ENCODE data around the gene CELSR1. TPM values are rescaled to one million over a fixed set of nuclear protein-coding genes. Genes with fewer than 3 reads are reported as not detected.
A peak's percentile ranks its signal among the peaks of the same experiment; 100 is the strongest.

CELSR1 gene
- total and polyA plus RNA-seq, 2 of the 13 experiments (the other 11 are each of a cell fraction or from before 2014, with no cell fraction given): 0.78 to 1.8 TPM

GRCh38 chr22:46542011-46542985 lies 4.9 kb upstream of the CELSR1 start (continued):
- no peak for TF ChIP-seq ATF7 (IDR thresholded peaks at IDR 0.05)
- no peak for TF ChIP-seq ATF7 (CRISPR knock-in tag; IDR thresholded peaks at IDR 0.05)
- no peak for TF ChIP-seq ZNF431 (CRISPR knock-in tag; IDR thresholded peaks at IDR 0.05; ENCODE audit: borderline replicate concordance, low read depth)
- no peak for TF ChIP-seq ZNF20 (CRISPR knock-in tag; IDR thresholded peaks at IDR 0.05)
- TF ChIP-seq SP5 (CRISPR knock-in tag; IDR thresholded peaks at IDR 0.05; ENCODE audit: borderline replicate concordance, low read depth): no peak
- no peak for TF ChIP-seq ZNF354B (CRISPR knock-in tag; IDR thresholded peaks at IDR 0.05)
- TF ChIP-seq KDM5B (CRISPR knock-in tag; IDR thresholded peaks at IDR 0.05; ENCODE audit: borderline replicate concordance): peak; percentile 62; the same call in 1 of the 2 replicates
- TF ChIP-seq NKX3-1 (CRISPR knock-in tag; IDR thresholded peaks at IDR 0.05): no peak
- no peak for TF ChIP-seq ZNF674 (CRISPR knock-in tag; IDR thresholded peaks at IDR 0.05; ENCODE audit: low read depth)
- no peak for TF ChIP-seq ZFP36L1 (CRISPR knock-in tag; IDR thresholded peaks at IDR 0.05)
- peak; percentile 50; the same call in 1 of the 2 replicates for TF ChIP-seq RXRA (CRISPR knock-in tag; IDR thresholded peaks at IDR 0.05)
- TF ChIP-seq SATB2 (CRISPR knock-in tag; IDR thresholded peaks at IDR 0.05): no peak
- TF ChIP-seq ZNF367 (CRISPR knock-in tag; IDR thresholded peaks at IDR 0.05; ENCODE audit: borderline replicate concordance): no peak
- peak; percentile 52; the same call in 1 of the 2 replicates for TF ChIP-seq FOXO1 (CRISPR knock-in tag; IDR thresholded peaks at IDR 0.05)
- peak; percentile 78 for TF ChIP-seq XRCC5 (optimal IDR thresholded peaks at IDR 0.05; ENCODE audit: low read length)
- TF ChIP-seq ADNP (CRISPR knock-in tag; IDR thresholded peaks at IDR 0.05): no peak
- no peak for TF ChIP-seq ZNF264 (CRISPR knock-in tag; IDR thresholded peaks at IDR 0.05)
- TF ChIP-seq ZNF317 (CRISPR knock-in tag; IDR thresholded peaks at IDR 0.05): no peak
- TF ChIP-seq E2F2 (CRISPR knock-in tag; IDR thresholded peaks at IDR 0.05; ENCODE audit: borderline replicate concordance): no peak
- no peak for TF ChIP-seq SUZ12 (IDR thresholded peaks at IDR 0.05; ENCODE audit: low read depth, low read length)
- no peak for TF ChIP-seq RERE (CRISPR knock-in tag; IDR thresholded peaks at IDR 0.05; ENCODE audit: low read depth)
- TF ChIP-seq RXRB (CRISPR knock-in tag; IDR thresholded peaks at IDR 0.05; ENCODE audit: borderline replicate concordance): no peak
- no peak for TF ChIP-seq ZNF777 (CRISPR knock-in tag; IDR thresholded peaks at IDR 0.05)
- no peak for TF ChIP-seq ZBTB1 (CRISPR knock-in tag; IDR thresholded peaks at IDR 0.05; ENCODE audit: borderline replicate concordance)
- TF ChIP-seq HNRNPUL1 (IDR thresholded peaks at IDR 0.05; ENCODE audit: low read depth, low read length): no peak
